Thymus (tissue), 14 donors: ENCODE measurements around the gene TPI1. TPM values are rescaled to one million over a fixed set of nuclear protein-coding genes. Genes with fewer than 3 reads are reported as not detected.

Experiments
- DNase-seq, 9 donors: peaks; one replicate each; pipeline ENCODE4 v3.0.0-alpha.2; 2013; ENCODE audit warnings: low spot score in 9 of 9, low read depth in 6 of 9, missing footprints in 1 of 9
- H3K27ac ChIP-seq, 2 donors: one replicate each; pipeline ENCODE4 v1.5.1; 2013; ENCODE audit warnings: control low read depth in 1 of 2, low read depth in 1 of 2, low read length in 1 of 2, mild to moderate bottlenecking in 1 of 2, moderate library complexity in 1 of 2
- H3K27me3 ChIP-seq, 2 donors: one replicate each; pipeline ENCODE4 v1.5.1; 2013; ENCODE audit warnings: low read length in 1 of 2; ENCODE audit not compliant: control insufficient read depth in 2 of 2, insufficient read depth in 1 of 2
- H3K36me3 ChIP-seq, 2 donors: one replicate each; pipeline ENCODE4 v1.5.1; 2013; ENCODE audit warnings: low read length in 1 of 2, mild to moderate bottlenecking in 1 of 2, moderate library complexity in 1 of 2; ENCODE audit not compliant: control insufficient read depth in 2 of 2, insufficient read depth in 2 of 2
- H3K4me1 ChIP-seq, 2 donors: one replicate each; pipeline ENCODE4 v1.5.1; 2013; ENCODE audit warnings: low read length in 2 of 2; ENCODE audit not compliant: control insufficient read depth in 2 of 2, insufficient read depth in 2 of 2
- H3K4me3 ChIP-seq, 2 donors: one replicate each; pipeline ENCODE4 v1.5.1; 2013; ENCODE audit warnings: low read length in 2 of 2, control low read depth in 1 of 2, mild to moderate bottlenecking in 1 of 2
- H3K9me3 ChIP-seq, 2 donors: one replicate each; pipeline ENCODE4 v1.5.1; 2013; ENCODE audit warnings: low read length in 1 of 2, mild to moderate bottlenecking in 1 of 2; ENCODE audit not compliant: control insufficient read depth in 2 of 2, insufficient read depth in 1 of 2
- WGBS: extraction: QIAGEN DNeasy Blood & Tissue Kit; methylation state at CpG from one replicate; pipeline ENCODE4 v1.1.7; 2013; 5-methylcytosine and 5-hydroxymethylcytosine counted together
- long read RNA-seq, 10 donors: transcript quantifications; one replicate each; lab custom pipeline, GENCODE V29; 2026
- polyA plus RNA-seq: library from polyadenylated mRNA; stranded (reverse); fragments of 200-250 nt; gene quantifications from one replicate; pipeline ENCODE4 v1.2.3, GENCODE V29; 2013
- total RNA-seq: library from RNA; stranded (reverse); fragments of 120-200 nt; gene quantifications from one replicate; pipeline ENCODE4 v1.2.4, GENCODE V29; 2013
- donor health status: healthy.

The TPI1 gene
- total RNA-seq (628 TPM), polyA plus RNA-seq (282 TPM)
- long read RNA-seq, donor 1, transcript TPI1-201 (7 exons, 1,763 nt), result major isoform, 29 of 31 reads
- long read RNA-seq, donor 1, partial matches to known transcripts, result 0 of 31 reads
- long read RNA-seq, donor 1, other reads (novel, unspliced or antisense), result 0 of 31 reads
- long read RNA-seq, donor 2, result 0 reads
- long read RNA-seq, donor 3, transcript TPI1-201 (7 exons, 1,763 nt), result major isoform, 366 of 433 reads
- long read RNA-seq, donor 3, partial matches to known transcripts, result 32 of 433 reads
- long read RNA-seq, donor 3, other reads (novel, unspliced or antisense), result 33 of 433 reads
- long read RNA-seq, donor 4, transcript TPI1-201 (7 exons, 1,763 nt), result major isoform, 122 of 142 reads
- long read RNA-seq, donor 4, partial matches to known transcripts, result 14 of 142 reads
- long read RNA-seq, donor 4, other reads (novel, unspliced or antisense), result 6 of 142 reads
- long read RNA-seq, donor 5, transcript TPI1-201 (7 exons, 1,763 nt), result major isoform, 613 of 863 reads
- long read RNA-seq, donor 5, transcript TPI1-204 (2 exons, 427 nt), result minor isoform, 6 of 863 reads
- long read RNA-seq, donor 5, partial matches to known transcripts, result 192 of 863 reads
- long read RNA-seq, donor 5, other reads (novel, unspliced or antisense), result 50 of 863 reads
- long read RNA-seq, donor 6, transcript TPI1-201 (7 exons, 1,763 nt), result major isoform, 228 of 301 reads
- long read RNA-seq, donor 6, partial matches to known transcripts, result 51 of 301 reads
- long read RNA-seq, donor 6, other reads (novel, unspliced or antisense), result 20 of 301 reads
- long read RNA-seq, donor 7, transcript TPI1-201 (7 exons, 1,763 nt), result major isoform, 309 of 417 reads
- long read RNA-seq, donor 7, partial matches to known transcripts, result 88 of 417 reads
- long read RNA-seq, donor 7, other reads (novel, unspliced or antisense), result 18 of 417 reads
- long read RNA-seq, donor 8, transcript TPI1-201 (7 exons, 1,763 nt), result major isoform, 89 of 112 reads
- long read RNA-seq, donor 8, partial matches to known transcripts, result 18 of 112 reads
- long read RNA-seq, donor 8, other reads (novel, unspliced or antisense), result 5 of 112 reads
- long read RNA-seq, donor 9, transcript TPI1-201 (7 exons, 1,763 nt), result major isoform, 149 of 158 reads
- long read RNA-seq, donor 9, partial matches to known transcripts, result 0 of 158 reads
- long read RNA-seq, donor 9, other reads (novel, unspliced or antisense), result 6 of 158 reads
- long read RNA-seq, donor 10, transcript TPI1-201 (7 exons, 1,763 nt), result major isoform, 210 of 246 reads
- long read RNA-seq, donor 10, partial matches to known transcripts, result 22 of 246 reads
- long read RNA-seq, donor 10, other reads (novel, unspliced or antisense), result 11 of 246 reads

- H3K27ac ChIP-seq, result peak within 1 kb of the TSS; percentile 82 to 92
- no peaks in the 10 kb centered on the region for H3K27me3 ChIP-seq
- WGBS, result under 1% methylated on average over 86 of the region's 86 CpGs
- peaks cover 15 to 47% of the 10 kb centered on the region in 2 donors for H3K4me1 ChIP-seq
- peaks cover 37 to 62% of the 10 kb centered on the region in 2 donors for H3K36me3 ChIP-seq
- H3K9me3 ChIP-seq, result peaks cover 0 to 2% of the 10 kb centered on the region in 2 donors
- DNase-seq, result peak in 6 of 9 donors; percentile 45 to 79 (median 56)
- H3K4me3 ChIP-seq, result peak within 1 kb of the TSS; percentile 57 to 78
Measured at GRCh38 chr12:6867413-6868210, at the start of gene TPI1. TPI1 (plus strand) TSS chr12:6867531; CDS start chr12:6867567, 36 bp downstream.

- DNase-seq, result no peak
- 95% methylated on average over 20 of the region's 20 CpGs for WGBS
- H3K4me3 ChIP-seq, result no peak overlapping the region
- H3K27ac ChIP-seq, result no peak overlapping the region
- H3K4me1 ChIP-seq, result peaks cover 6 to 41% of the 10 kb centered on the region in 2 donors
- peaks cover 62 to 77% of the 10 kb centered on the region in 2 donors for H3K36me3 ChIP-seq
- H3K27me3 ChIP-seq, result peaks cover 0 to 15% of the 10 kb centered on the region in 2 donors
- H3K9me3 ChIP-seq, result peaks cover 0 to 3% of the 10 kb centered on the region in 2 donors
Measured at GRCh38 chr12:6817662-6818157, 49.6 kb upstream of the TPI1 start.

- Histone ChIP-seq H3K27me3 (peaks cover 0 to 20% of the 10 kb centered on the region in 2 donors), H3K27ac (no peak overlapping the region), H3K4me1 (peaks cover 6 to 43% of the 10 kb centered on the region in 2 donors), H3K4me3 (no peak overlapping the region), H3K36me3 (peaks cover 61 to 73% of the 10 kb centered on the region in 2 donors), H3K9me3 (peaks cover 0 to 3% of the 10 kb centered on the region in 2 donors)
- 96% methylated on average over 10 of the region's 10 CpGs for WGBS
- no peak for DNase-seq
Measured at GRCh38 chr12:6818222-6818621, 49.1 kb upstream of the TPI1 start.

- Histone ChIP-seq H3K27me3 (peaks cover 0 to 24% of the 10 kb centered on the region in 2 donors), H3K4me3 (no peak overlapping the region), H3K4me1 (peaks cover 6 to 43% of the 10 kb centered on the region in 2 donors), H3K36me3 (peaks cover 61 to 70% of the 10 kb centered on the region in 2 donors), H3K27ac (no peak overlapping the region), H3K9me3 (peaks cover 0 to 3% of the 10 kb centered on the region in 2 donors)
- 97% methylated on average over 5 of the region's 5 CpGs for WGBS
- no peak for DNase-seq
Measured at GRCh38 chr12:6818645-6819044, 48.7 kb upstream of the TPI1 start.

GRCh38 chr12:6819106-6820030, 48.0 kb upstream of the TPI1 start:
- peaks cover 55 to 63% of the 10 kb centered on the region in 2 donors for H3K36me3 ChIP-seq
- no peak for DNase-seq

GRCh38 chr12:6820166-6820565, 47.2 kb upstream of the TPI1 start:
- 98% methylated on average over 5 of the region's 5 CpGs for WGBS
- Histone ChIP-seq H3K36me3 (peaks cover 47 to 55% of the 10 kb centered on the region in 2 donors), H3K4me1 (peaks cover 6 to 45% of the 10 kb centered on the region in 2 donors), H3K27ac (no peak overlapping the region), H3K4me3 (no peak overlapping the region), H3K9me3 (peaks cover 0 to 3% of the 10 kb centered on the region in 2 donors), H3K27me3 (peaks cover 0 to 38% of the 10 kb centered on the region in 2 donors)
- DNase-seq, result no peak

More at GRCh38 chr12:6819106-6820030, 48.0 kb upstream of the TPI1 start:
- H3K4me3 ChIP-seq, result no peak overlapping the region
- no peak overlapping the region for H3K27ac ChIP-seq
- WGBS, result 96% methylated on average over 13 of the region's 13 CpGs
- peaks cover 0 to 3% of the 10 kb centered on the region in 2 donors for H3K9me3 ChIP-seq
- H3K27me3 ChIP-seq, result peaks cover 0 to 31% of the 10 kb centered on the region in 2 donors
- H3K4me1 ChIP-seq, result peaks cover 6 to 43% of the 10 kb centered on the region in 2 donors
